ENCODE measurements around the gene SARDH. TPM values are rescaled to one million over a fixed set of nuclear protein-coding genes. Genes with fewer than 3 reads are reported as not detected.

The SARDH gene
- total RNA-seq, 1 experiment from 2014 or later: 5.3 TPM

- DNase-seq: no peak
These were observed 4.1 kb upstream of the SARDH start for GRCh38 chr9:133742251-133742650.

More at GRCh38 chr9:133742251-133742650, 4.1 kb upstream of the SARDH start:
- no peak overlapping the region for H4K5ac ChIP-seq (ENCODE audit: insufficient read length, low read depth, low read length)
- H3T11ph ChIP-seq (ENCODE audit: low read length): no peak overlapping the region
- H4K8ac ChIP-seq (replicated peaks; ENCODE audit: insufficient read length, low read depth, low read length): no peak overlapping the region
- H2BK5ac ChIP-seq (ENCODE audit: insufficient read length, low read length): no peak overlapping the region
- H3K18ac ChIP-seq (ENCODE audit: insufficient read length, low read depth, low read length): no peak overlapping the region
- TF ChIP-seq CTCF (conservative IDR thresholded peaks at IDR 0.05): no peak
- H3K4ac ChIP-seq (ENCODE audit: low read depth, low read length): no peak overlapping the region
- no peaks in the 10 kb centered on the region for H3K9me3 ChIP-seq (ENCODE audit: control insufficient read depth, low read depth, low read length)
- no peak overlapping the region for H3K9ac ChIP-seq (ENCODE audit: extremely low read depth, insufficient read length, low read length)
- H4K20me1 ChIP-seq (ENCODE audit: control insufficient read depth, insufficient read depth, insufficient read length): no peaks in the 10 kb centered on the region
- H3K4me1 ChIP-seq (ENCODE audit: insufficient read depth, low read length): no peaks in the 10 kb centered on the region
- H3K79me2 ChIP-seq (ENCODE audit: insufficient read depth, low read length): no peaks in the 10 kb centered on the region
- no peak overlapping the region for H4K91ac ChIP-seq (ENCODE audit: insufficient read length, low read depth, low read length)
- no peak overlapping the region for H2AFZ ChIP-seq (ENCODE audit: low read length)
- no peak overlapping the region for H3K23ac ChIP-seq (ENCODE audit: insufficient read length, low read depth, low read length)
- H2BK15ac ChIP-seq (ENCODE audit: low read depth, low read length): no peak overlapping the region
- Mint-ChIP-seq H3K4me3 (no peak overlapping the region), H3K4me1 (peaks cover 4 to 13% of the 10 kb centered on the region in 2 experiments), H3K27me3 (ENCODE audit: low read depth) (peaks cover 26% of the 10 kb centered on the region), H3K9me3 (peaks cover 3 to 7% of the 10 kb centered on the region in 2 experiments; a peak in 3 of 5 replicates), H3K27ac (no peak overlapping the region), H3K36me3 (ENCODE audit: insufficient read depth in 1 of 3, low read depth in 3 of 3) (no peaks in the 10 kb centered on the region; a peak in 1 of 7 replicates)
- no peak overlapping the region for H3K56ac ChIP-seq (ENCODE audit: insufficient read length, low read depth, low read length)
- no peak overlapping the region for H3K14ac ChIP-seq (ENCODE audit: insufficient read depth, low read length)
- H3K27ac ChIP-seq (ENCODE audit: insufficient read length, low read depth, low read length): no peak overlapping the region
- WGBS (ENCODE audit: extremely low coverage, insufficient read length, low lambda C conversion rate): no CpG with 5 or more reads among the region's 7 CpGs
- no peak overlapping the region for H2BK20ac ChIP-seq (ENCODE audit: low read depth, low read length, poor library complexity, severe bottlenecking)
- H3K27me3 ChIP-seq (ENCODE audit: insufficient read depth, low read length): no peaks in the 10 kb centered on the region
- H2AK5ac ChIP-seq (ENCODE audit: insufficient read length, low read length): no peak overlapping the region
- H2BK12ac ChIP-seq (ENCODE audit: insufficient read length, low read depth, low read length): no peak overlapping the region
- no peaks in the 10 kb centered on the region for H3K79me1 ChIP-seq (ENCODE audit: insufficient read depth, low read depth, low read length, poor library complexity, severe bottlenecking)
- no peak overlapping the region for H3K4me2 ChIP-seq (ENCODE audit: insufficient read depth, insufficient read length, low read length)
- no peak overlapping the region for H2BK120ac ChIP-seq (ENCODE audit: low read depth, low read length, poor library complexity, severe bottlenecking)
- peaks cover 2% of the 10 kb centered on the region for H3K23me2 ChIP-seq (ENCODE audit: insufficient read length, low read depth, low read length, poor library complexity, severe bottlenecking)

Measured in H9 (cell line).